ENCODE measurements around the gene E4F1.
A peak's percentile ranks its signal among the peaks of the same experiment; 100 is the strongest.

The E4F1 gene, protein sequence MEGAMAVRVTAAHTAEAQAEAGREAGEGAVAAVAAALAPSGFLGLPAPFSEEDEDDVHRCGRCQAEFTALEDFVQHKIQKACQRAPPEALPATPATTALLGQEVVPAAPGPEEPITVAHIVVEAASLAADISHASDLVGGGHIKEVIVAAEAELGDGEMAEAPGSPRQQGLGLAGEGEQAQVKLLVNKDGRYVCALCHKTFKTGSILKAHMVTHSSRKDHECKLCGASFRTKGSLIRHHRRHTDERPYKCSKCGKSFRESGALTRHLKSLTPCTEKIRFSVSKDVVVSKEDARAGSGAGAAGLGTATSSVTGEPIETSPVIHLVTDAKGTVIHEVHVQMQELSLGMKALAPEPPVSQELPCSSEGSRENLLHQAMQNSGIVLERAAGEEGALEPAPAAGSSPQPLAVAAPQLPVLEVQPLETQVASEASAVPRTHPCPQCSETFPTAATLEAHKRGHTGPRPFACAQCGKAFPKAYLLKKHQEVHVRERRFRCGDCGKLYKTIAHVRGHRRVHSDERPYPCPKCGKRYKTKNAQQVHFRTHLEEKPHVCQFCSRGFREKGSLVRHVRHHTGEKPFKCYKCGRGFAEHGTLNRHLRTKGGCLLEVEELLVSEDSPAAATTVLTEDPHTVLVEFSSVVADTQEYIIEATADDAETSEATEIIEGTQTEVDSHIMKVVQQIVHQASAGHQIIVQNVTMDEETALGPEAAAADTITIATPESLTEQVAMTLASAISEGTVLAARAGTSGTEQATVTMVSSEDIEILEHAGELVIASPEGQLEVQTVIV

DNA sequence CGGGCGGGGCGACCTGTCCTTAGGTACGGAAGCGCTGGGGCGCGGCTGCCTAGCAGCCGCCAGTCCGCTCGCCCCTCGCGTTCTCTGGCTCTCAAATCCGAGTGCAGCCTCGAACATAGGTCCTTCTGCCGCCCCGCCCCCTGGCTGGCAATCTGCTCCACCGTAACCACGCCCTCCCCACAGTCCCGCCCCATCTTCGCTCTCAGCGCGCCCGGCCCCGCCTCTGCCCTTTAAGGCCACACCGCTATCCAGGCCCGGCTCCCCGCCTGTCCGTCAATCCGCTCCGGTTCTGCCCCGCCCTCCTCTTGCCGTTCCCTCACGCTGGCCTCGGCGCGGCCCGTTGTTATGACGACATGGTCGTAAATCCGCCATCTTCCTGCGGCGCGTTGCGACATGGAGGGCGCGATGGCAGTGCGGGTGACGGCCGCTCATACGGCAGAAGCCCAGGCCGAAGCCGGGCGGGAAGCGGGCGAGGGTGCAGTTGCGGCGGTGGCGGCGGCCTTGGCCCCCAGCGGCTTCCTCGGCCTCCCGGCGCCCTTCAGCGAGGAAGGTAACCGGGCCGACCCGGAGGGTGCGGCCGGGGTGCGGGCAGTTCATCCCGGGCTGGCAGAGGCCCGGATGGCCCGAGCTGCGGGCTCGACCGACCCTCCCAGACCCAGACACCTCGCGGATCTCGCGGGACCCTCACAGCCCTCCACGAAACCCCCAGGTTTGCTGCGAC, at the start of gene E4F1:
TSS of gene E4F1 (plus strand) at position 371 of the 721 bp plus-strand sequence. CDS start at position 394, 23 bp downstream.
- DNase-seq = peak; percentile 100

- no peak for DNase-seq
Observed at GRCh38 chr16:2173916-2174315, 49.5 kb upstream of the E4F1 start.

DNA sequence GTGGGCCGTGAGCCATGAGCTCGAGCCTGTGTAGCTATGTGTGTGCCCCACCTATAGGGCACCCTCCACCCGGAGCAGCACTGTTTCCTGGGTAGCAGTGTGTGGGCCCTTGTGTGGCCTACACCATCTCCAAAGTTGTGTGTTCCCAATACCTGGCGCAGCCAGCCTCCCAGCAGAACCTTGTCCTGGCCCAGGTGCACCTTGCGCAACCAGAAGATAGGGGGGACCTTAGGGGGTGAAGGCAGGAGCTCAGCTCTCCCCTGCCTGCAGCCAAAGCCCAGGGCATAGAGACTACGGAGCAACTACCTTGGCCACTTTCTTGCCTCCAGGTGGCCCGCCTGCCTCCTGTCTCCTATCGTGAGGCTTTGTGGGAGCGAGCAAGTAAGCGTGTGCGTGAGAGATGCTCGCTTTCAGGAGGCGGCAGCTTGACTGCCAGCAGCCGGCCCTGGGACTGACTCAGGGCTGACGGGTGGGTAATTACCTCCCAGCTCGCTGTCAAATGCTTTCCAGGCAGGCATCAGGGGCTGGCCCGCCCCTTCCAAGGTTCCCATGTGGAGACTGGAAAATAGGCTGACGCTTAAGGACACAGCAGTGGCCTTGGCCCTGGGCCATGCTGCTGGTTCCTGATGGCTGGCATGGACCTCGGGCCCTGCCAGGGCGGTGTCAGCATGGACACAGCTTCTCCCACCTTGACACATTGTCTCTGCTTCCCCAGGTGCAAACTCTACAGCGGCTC, 48.8 kb upstream of the E4F1 start:
- DNase-seq = no peak

- no peak for DNase-seq
Observed at GRCh38 chr16:2175454-2175853, 47.9 kb upstream of the E4F1 start.

DNA sequence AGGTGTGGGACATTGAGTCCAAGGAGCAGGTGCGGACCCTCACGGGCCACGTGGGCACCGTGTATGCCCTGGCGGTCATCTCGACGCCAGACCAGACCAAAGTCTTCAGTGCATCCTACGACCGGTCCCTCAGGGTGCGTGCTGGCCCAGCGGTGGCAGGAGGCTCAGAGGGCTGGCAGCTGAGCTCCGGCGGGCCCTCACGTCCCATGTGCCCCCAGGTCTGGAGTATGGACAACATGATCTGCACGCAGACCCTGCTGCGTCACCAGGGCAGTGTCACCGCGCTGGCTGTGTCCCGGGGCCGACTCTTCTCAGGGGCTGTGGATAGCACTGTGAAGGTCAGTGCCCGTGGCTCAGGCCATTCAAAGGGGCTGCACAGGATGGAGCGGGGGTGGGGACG, 47.3 kb upstream of the E4F1 start:
- DNase-seq = no peak

GRCh38 chr16:2177101-2177500, 46.3 kb upstream of the E4F1 start:
- DNase-seq = no peak

DNA sequence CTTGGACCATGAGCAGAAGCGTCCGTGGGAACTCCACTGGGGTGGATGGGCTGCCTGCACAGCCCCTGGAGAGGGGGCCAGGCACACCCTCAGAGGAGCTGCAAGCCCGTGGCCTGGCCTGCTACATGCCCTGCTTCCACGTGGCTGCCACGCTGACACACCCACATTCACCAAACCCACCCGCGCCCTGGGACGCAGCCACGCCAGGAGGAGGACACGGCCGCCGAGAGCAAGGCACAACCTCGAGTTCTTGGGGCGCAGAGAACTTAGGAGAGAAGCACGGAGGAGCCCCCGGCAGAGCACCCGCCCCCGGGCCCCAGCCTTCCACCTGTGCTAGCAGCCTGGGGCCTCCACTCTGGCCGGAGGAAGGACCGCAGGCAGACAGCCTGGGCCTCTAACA, 45.8 kb upstream of the E4F1 start:
- DNase-seq = no peak

DNA sequence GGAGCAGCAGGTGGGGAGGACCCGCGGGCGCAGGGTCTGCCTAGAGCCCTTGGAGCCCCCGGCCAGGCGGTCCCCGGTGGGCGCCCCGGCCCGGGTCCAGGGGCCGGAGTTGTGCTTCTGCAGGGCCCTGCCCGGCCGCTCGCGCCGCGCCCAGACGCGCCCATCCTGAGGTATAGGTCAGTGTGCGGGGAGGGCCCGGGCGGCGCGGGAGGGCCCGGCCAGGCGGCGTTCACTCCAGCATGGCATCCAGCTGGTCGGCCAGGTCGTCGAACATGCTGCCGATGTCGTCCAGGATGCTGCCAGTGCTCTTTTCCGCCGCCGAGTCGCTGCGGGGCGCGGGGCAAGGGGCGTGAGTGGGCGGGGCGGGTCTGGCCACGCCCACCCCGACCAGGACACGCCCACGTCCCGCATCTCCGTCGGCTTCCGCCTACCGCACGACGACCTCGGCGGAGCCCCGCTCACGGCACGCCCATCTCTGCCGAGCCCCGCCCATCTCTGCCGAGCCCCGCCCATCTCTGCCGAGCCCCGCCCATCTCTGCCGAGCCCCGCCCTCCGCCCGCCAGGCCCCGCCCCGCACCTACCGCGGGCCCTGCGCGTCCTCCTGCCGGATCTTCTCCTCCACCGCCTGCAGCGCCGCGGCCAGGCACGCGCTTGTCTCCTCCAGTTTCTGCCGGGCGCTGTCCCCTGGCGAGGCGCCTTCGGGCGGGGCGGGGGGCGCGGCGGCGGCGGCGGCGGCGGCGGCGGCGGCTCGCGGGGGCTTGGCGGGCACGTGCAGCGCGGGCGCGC, 44.9 kb upstream of the E4F1 start:
- DNase-seq = peak; percentile 78

- DNase-seq = no peak
Observed at GRCh38 chr16:2179107-2179501, 44.3 kb upstream of the E4F1 start.

- no peak for DNase-seq
Observed at GRCh38 chr16:2179576-2179975, 43.8 kb upstream of the E4F1 start.

- no peak for DNase-seq
Observed at GRCh38 chr16:2180461-2180860, 42.9 kb upstream of the E4F1 start.

DNA sequence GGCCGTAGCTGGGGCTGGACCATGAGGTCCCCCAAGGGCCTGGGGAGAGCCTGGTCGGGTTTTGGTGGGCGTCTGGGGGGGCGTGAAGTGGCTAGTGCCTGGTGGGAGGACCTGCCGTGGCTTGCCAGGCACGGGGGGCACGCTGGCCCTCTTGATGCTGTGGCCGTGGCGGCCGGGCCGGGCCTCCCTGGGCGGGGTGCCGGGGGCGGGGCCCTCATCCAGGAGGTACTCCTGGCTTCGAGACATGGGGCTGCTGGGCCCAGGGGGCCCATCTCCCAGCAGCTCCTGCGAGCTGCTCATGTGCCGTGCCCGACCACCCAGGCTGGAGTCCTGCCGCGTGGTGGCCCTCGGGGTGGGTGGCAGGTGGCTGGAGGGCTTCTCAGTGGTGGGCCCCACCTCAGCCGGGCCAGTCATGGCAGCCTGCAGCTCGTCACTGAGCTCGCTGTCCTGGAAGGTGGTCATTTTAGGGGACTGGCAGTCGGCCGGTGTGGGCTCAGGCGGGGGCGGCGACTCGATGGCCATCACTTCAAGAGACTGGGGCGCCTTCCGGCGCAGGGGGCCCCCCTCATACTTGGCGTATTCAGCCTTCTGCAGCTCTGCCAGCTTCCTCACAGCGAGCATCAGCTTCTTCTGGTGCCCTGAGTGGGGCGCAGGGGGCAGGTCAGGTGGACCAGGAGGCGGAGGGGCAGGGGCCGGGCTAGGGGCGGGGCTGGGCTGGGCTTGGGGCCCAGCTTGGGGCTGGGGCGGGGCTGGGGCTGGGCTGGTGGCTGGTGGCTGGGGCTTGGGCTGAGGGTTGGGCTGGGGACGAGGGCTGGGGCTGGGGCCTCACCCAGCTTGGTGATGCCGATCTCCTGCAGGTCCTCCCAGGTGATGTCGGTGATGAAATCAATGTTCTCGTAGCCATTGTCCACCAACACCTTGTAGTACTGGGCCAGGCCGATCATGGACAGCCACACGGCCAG, 42.1 kb upstream of the E4F1 start:
- peak; percentile 28 for DNase-seq

DNA sequence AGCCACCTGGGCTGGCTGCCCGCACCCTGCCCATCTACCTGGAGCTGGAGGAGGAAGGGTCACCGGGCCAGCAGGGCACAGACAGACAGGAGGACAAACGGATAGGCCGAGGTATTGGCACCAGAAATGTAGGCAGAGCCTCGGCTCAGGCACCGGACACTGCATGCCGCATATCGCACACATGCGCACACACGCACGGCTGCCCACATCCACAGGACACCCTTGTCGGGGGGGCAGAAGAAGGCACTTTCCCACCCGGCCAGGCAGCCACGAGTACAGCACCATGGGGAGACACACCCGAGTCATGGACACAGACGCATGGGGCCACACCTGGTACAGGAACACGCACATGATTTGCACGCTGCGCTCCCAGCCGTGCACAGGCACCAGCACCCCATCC, 41.4 kb upstream of the E4F1 start:
- no peak for DNase-seq

DNA sequence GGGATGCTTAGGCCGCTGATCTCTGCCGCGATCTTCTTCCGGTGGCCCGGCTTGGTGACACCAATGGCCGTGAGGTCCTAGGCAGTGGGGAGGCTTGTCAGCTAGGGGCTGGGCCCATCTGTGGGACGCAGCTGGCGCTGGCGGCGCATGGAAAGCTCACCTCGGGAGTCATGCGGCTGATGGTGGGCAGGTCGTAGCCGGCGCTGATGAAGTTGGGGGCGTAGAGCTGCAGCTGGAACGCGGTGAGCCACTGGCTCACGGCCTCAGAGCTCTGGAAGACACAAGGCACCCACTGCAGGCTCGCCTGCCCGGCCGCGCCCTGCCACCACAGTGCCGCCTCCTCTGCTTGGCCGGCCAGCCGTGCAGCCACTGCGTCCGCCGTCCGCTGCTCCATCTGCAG, 39.7 kb upstream of the E4F1 start:
- DNase-seq = no peak

DNA sequence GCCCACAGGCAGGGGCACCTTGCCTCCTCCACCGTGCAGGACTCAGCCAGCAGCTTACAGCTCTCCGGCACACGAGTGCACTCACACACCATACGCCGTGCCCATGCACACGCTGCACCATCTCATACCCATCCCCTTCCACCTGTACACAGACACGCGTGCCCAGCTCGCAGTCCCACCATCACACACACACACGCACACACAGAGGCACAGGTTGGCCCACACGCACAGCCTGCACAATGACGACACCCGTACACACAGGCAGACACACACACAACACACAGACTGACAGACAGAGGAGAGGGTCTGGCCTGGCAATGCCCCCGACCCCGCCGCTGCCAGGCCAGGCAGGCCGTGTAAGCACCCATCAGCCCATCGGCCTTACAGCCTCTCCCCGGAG, 39.0 kb upstream of the E4F1 start:
- no peak for DNase-seq

- DNase-seq = no peak
Observed at GRCh38 chr16:2184962-2185361, 38.4 kb upstream of the E4F1 start.

- DNase-seq = no peak
Observed at GRCh38 chr16:2186064-2186463, 37.3 kb upstream of the E4F1 start.

DNA sequence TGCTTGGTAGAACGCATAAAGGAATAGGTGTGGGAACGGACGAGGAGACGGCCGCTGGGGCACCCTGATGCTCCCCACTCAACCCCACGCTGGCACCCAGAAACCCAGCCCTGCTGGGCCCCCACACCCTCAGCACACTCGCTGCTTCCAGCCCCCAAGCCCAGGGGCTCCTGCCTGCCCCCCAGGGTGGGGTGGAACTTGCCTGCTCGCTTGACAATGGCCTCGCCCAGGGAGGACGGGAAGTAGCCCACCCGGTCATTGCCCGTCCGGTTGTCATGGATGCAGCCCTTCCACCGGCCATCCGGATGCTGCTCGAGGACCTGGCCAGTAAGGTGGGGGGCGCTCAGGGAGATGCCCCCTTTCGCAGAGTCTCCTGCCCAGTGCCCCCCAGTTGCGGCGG, 36.9 kb upstream of the E4F1 start:
- DNase-seq = no peak

GRCh38 chr16:2187212-2187611, 36.2 kb upstream of the E4F1 start:
- DNase-seq = no peak

GRCh38 chr16:2188395-2188794, 35.0 kb upstream of the E4F1 start:
- DNase-seq = no peak
